ENCODE results near the gene RNF152.

DNA sequence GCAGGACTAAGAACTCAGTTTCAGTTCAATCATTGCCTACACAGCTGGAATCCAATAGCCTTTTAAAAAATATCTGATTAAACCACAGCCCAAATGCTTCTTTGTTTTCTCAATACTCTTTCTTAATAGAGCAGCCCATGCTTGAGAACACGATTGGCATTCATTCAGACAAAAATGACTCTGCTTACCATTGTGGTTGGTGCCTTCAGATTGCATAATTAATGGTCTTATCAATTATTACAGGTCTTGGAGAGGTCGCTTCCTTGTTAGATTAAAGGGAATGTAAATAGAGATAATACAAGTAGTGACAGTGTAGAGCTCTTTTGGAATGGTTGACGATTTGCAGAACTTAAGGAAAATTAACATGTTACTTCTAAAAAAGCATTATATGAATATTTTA lies 107.2 kb downstream of the RNF152 start:
- TF ChIP-seq POLR2A (IDR thresholded peaks at IDR 0.05) = no peak
- TF ChIP-seq, protein P1, sequence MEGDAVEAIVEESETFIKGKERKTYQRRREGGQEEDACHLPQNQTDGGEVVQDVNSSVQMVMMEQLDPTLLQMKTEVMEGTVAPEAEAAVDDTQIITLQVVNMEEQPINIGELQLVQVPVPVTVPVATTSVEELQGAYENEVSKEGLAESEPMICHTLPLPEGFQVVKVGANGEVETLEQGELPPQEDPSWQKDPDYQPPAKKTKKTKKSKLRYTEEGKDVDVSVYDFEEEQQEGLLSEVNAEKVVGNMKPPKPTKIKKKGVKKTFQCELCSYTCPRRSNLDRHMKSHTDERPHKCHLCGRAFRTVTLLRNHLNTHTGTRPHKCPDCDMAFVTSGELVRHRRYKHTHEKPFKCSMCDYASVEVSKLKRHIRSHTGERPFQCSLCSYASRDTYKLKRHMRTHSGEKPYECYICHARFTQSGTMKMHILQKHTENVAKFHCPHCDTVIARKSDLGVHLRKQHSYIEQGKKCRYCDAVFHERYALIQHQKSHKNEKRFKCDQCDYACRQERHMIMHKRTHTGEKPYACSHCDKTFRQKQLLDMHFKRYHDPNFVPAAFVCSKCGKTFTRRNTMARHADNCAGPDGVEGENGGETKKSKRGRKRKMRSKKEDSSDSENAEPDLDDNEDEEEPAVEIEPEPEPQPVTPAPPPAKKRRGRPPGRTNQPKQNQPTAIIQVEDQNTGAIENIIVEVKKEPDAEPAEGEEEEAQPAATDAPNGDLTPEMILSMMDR (IDR thresholded peaks at IDR 0.05) = no peak

Measured in adrenal gland (tissue), 5 donors.